Esophagus squamous epithelium (tissue), 4 donors: Measurements from ENCODE around the gene CCNL1.
A peak's percentile ranks its signal among the peaks of the same experiment; 100 is the strongest.

Source experiments
- CTCF ChIP-seq, 6 experiments: fragments of 450-650 bp in 4 of 6; fragments of 200-600 bp in 2 of 6; sonication (generic) in 2 of 6; IDR thresholded peaks; one replicate each; pipeline ENCODE4 v1.5.1; 2016 to 2019; ENCODE audit warnings: antibody characterized with exemption in 6 of 6, mild to moderate bottlenecking in 4 of 6, moderate library complexity in 4 of 6
- POLR2A ChIP-seq, 4 donors: fragments of 450-650 bp; IDR thresholded peaks; one replicate each; pipeline ENCODE4 v1.6.1; 2017; ENCODE audit warnings: antibody characterized with exemption in 4 of 4, mild to moderate bottlenecking in 4 of 4, moderate library complexity in 3 of 4

GRCh38 chr3:157160658-157161424 lies 894 bp upstream of the CCNL1 start:
- no peak for TF ChIP-seq POLR2A (IDR thresholded peaks at IDR 0.05)
- TF ChIP-seq CTCF (IDR thresholded peaks at IDR 0.05), result peak in 1 of 6 experiments; percentile 9
